SIG-M5 treated with dmso at 0.1 percent for 504 hours (cell line): ENCODE measurements around the gene MAP1LC3B2.

Experiments used
- DNase-seq: peaks from one replicate; lab custom pipeline; 2025; ENCODE audit not compliant: unreplicated experiment; lab: John Stamatoyannopoulos, UW

The MAP1LC3B2 gene

DNA sequence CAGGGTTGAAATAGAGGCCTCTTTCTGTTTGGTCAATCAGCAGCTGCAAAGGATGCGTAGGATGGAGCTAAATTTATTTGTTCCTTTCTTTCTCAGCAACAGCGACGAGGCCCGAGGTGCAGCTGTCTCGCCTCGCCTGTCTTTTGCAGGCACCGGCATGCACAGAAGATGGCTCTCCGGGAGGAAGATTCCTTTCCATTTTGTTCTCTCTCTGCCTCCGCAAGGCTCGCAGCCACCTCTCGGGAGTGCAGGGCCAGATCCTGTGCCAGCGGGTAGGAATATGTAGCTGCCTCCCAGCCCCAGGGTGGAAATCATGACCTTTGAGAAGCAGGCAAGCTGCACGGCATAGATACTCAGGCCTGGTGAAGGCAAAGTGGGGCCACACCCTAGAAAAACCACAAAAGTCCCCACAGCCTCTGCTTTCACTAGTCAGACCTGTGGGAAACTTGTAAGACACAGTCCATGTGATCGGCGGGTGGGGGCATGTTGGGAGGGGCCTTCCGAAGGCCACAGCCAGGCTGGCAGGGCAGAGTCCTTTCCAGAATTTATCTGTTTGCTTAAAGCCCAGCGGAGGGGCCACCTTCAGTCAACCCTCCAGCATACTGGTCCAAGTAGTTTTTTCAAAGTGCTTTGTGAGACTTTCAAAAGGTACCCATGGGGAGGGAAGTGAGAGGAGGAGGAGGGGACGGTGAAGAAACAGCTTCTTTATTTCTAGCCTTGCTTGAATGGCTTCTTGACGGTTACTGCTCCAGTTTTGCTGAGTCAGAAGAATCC is at the start of gene MAP1LC3B2:
TSS of gene MAP1LC3B2 (plus strand) at position 220 of the 774 bp plus-strand sequence. CDS start 16,562 bp downstream, outside the sequence.
- peak; percentile 99 for DNase-seq

DNA sequence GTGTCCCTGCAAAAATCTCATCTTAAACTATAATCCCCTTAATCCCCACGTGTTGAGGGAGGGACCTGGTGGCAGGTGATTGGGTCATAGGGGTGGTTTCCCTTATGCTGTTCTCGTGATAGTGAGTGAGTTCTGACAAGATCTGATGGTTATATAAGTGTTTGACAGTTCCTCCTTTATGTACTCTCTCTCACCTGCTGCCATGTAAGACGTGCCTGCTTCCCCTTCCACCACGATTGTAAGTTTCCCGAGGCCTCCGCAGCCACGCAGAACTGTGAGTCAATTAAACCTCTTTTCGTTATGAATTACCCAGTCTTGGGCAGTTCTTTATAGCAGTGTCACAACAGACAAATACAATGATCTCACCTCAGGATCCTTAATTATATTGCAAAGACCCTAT is 45.2 kb upstream of the MAP1LC3B2 start:
- DNase-seq: no peak

DNA sequence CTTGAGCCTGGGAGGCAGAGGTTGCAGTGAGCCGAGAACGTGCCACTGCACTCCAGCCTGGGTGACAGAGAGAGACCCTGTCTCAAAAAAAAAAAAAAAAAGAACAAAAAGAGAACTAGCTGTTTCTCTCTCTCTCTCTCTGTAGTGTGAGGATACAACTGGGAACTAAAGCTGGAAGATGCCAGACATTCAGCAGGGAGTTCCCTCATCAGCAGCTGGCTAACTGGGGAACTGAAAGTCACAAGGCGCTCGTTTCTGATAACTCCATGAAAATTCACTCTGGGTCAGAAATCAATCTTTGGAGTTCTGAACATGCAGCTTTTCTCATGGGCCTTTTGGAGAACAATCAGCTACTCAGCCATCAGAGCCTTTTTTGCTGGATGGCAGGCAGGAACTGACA is 43.5 kb upstream of the MAP1LC3B2 start:
- DNase-seq: peak; percentile 19

DNA sequence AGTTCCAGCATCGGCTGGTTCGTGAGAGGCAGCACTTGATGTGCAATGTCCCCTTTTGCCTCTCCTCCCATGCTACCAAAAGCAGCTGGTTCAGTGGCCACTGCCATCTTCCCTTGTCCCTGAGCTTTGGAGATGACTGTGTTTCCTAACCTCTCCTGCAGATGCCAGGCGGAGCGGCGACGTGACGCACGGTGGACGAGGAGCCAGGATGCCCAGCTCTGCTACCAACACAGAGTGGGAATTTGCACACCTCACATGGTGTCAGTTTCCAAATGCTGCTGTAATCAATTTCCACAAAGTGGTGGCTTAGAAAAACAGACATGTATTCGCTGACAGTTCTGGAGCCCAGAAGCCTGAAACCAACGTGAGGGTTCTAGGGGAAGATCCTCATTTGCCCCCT is 42.5 kb upstream of the MAP1LC3B2 start:
- DNase-seq: no peak

DNA sequence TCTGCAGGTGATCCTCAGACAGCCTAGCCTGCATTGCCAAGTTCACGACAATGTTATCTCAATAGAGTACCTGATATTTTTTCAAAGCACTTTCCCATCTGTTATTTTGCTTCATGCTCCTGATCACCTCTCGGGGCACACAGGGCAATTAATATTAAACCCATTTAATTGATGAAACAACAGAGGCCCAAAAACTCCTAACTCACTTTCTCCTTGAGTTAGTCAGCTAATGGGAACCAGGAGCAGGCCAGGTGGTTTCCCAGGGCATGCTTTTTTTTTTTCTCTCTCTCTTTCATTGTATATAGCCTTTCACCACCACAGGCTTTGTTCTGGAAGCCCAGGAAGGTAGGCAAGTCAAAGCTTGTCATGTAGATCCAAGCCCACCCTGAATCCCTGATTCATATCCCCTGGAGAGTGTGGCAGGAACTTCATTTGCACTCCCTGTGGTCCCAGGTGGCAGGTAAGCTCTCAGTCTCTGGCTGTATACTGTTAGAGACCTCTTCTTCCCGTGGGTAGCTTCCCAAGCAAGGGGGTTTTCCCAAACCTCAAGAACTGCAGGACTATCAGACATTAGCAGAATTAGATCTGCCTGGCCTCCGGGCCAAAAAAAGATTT is 41.6 kb upstream of the MAP1LC3B2 start:
- DNase-seq: no peak

DNA sequence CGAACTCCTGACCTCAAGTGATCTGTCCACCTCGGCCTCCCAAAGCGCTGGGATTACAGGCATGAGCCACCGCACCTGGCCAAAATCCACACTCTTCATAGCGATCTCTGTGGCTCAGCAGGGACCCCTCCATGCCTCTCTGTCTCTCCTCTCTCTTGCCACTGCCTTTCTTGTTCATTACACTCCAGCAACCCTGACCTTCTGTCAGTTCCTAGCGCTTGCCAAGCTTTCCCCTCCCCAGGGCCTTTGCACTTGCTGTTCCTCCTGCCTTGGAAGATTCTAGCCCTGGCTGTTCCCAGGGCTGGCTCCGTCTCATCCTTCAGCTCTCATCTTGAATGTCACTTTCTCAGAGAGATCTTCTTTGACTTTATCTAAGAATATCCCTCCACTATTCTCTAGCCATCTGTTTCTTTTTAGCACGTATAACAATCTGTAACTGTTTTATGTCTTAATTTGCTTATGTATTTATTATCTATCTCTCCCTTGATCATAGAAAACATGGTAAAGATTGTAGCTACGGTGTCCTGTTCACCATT is 38.9 kb upstream of the MAP1LC3B2 start:
- no peak for DNase-seq

DNA sequence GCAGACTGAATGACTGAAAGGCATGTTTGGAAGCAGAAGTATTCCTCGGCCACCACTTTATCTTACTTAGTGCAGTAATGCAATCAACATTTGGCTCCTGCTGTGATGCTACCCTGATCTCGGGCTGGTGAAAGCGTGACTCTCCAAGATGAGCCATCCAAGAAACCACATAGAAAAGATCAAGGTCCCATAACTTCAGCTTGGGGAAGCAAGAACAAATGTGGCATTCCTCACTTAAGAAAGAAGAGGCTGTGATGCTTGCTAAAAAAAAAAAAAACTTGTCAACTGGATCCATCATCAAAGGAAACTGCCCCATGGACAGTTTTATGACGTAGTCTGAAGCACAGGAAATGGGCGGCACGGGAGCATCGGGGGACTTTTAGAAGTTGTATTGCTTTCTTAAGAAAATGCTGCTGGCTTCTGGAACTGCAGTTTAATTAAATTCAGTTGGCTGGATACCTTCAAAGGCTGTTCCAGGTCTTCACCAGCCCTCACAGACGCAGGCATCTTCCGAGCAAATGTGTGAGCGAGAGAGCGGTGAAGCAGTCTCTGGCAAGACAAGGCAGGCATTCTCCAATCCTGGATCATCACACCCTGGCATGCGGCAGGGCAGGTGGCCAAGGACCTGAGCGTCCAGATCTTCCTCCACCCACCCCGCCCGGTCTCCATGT is 38.2 kb upstream of the MAP1LC3B2 start:
- DNase-seq: no peak

DNA sequence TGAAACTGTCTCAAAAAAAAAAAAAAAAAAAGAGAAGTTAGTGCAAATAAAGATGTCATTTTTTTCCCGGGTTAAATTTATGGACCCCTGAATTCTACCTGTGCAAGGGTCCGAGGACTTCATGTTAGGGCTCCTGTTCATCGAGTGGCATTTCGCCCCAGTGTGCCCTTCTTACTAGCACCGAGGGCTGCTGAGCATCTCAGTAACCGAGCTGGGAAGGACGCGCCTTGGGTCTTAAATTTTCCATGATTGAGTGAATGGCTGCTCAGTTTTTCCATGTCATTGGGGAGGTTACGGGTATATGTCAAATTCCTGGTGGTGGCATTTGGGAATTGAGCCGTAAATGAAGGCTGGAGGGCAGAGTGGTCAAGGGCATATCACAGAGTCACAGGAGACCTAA is 34.9 kb upstream of the MAP1LC3B2 start:
- no peak for DNase-seq

DNA sequence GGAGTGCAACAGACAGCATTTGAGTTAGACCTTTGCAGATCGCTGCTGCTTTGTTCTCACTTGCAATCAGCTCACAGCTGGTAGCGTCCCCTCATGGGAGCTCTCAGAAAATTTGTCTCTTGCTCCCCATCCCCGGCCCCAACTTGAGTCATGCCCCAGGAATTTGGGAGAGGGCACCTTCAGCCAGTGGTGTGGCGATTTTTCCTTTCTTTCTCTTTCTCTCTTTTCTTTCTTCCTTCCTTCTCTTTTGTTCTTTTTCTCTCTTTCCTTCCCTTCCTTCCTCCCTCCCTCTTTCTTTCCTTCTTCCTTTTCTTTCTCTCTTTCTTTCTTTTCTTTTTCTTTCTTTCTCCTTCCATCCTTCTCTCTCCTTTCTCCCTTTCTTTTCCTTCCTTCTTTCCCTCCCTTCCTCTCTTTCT is 34.2 kb upstream of the MAP1LC3B2 start:
- DNase-seq: no peak

DNA sequence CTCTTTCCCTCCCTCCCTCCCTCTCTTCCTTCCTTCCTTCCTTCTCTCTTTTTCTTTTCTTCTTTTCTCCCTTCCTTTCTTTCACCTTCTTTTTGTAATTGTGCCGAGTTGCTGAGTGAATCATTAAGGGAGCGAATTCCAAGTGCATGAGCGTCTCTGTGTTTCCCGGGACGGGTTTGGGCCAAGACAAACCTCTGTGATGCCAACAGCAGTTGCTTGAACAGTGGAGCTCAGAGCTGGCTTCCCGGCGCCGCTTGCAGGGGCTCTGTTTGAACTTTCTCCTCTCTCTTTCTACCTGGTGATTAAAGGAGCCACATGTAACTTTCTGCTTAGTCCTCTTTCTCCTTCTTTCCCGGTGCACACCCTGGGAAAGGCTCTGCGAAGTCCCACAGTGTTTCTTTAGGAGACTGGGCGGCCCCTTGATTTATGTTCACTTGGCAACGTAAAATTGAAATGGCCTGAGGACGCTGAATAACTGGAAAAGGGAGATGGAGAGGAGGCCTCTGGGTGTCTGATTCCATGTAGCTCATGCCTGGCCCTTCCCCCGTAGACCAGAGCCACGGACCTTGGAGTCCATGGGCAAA is 33.7 kb upstream of the MAP1LC3B2 start:
- DNase-seq: no peak

DNA sequence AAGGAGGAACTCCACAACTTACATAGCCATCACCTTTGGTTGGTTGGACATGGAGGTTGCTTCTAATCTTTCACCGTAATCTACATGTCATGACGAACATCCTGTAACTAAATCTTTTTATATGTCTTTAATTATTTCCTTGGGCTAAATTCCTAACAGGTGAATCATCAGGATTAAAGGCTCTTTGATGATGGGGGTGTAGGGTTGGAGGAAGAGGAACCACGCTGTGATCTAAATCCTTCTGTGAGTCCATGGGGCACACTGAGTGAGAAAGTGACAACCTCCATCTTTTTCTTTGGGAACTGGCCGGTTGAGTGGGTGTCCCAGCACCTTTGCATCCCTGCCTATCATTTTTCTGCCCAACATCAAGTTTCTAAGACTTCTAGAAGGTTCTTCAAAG is 31.1 kb upstream of the MAP1LC3B2 start:
- DNase-seq: no peak

DNA sequence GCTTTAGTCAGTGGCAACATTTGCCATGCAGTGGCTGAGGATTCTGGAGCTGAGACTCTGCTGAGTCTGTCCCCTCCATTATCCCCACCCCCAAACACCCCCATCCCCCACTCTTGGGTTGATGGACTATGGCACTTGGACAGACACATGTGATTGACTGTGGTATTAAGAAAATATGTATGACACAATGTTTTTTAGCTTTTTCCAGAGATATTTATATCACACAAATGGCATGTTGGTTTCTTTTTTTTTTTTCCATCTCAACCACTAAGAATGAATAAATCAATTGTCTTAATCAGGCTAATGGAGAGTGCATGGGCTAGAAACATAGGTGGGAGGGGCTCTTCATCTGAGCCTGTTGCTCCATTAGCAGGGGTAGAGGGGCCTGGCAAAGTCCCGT is 30.7 kb upstream of the MAP1LC3B2 start:
- no peak for DNase-seq

DNA sequence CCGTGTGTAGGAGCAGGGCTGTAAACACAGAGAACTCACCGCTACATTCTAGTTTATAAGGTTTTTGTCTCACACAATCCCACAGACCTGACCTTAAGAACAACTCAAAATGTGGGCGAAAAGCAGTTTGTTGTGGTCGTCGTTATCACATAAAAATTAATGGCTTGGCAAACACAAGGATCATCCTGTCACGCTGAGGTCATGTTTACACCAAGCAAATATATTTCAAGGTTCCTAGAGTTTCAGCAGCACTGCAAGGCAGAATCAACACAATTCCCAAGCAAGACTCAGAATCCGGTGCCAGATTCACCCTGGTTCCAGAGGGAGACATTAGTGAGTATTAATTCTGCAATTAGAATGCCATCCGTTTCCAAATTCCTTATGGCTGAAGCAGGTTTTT is 30.1 kb upstream of the MAP1LC3B2 start:
- DNase-seq: no peak

DNA sequence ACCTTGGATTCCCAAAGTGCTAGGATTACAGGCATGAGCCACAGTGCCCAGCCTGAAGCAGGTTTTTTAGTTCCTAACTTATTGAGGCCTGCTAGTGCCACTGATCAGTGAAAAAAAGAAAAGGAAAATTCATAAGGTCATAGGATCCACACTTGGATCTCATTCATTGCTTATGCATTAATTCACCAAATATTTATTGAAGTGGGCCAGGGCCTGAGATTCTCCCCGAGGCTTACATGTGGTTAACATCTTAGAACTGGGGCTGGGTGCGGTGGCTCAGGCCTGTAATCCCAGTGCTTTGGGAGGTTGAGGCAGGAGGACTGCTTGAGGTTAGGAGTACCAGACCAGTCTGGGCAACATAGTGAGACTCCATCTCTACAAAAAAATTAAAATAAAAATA is 29.5 kb upstream of the MAP1LC3B2 start:
- DNase-seq: no peak

DNA sequence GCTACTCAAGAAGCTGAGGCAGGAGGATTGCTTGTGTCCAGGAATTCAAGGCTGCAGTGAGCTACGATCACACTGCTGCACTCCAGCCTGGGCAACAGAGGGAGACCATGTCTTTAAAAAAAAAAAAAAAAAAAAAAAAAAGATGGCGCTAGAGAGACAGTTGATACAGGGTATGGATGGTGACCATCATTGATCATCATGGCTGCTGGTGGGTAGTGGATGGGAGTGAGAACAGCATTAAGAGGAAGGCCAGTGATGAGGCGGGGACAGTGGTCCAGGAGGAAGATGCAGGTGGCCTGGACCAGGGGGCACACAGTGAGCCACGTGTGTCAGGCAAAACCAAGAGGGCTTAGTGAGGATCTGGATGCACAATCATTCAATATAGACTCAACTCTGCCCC is 26.8 kb upstream of the MAP1LC3B2 start:
- no peak for DNase-seq

DNA sequence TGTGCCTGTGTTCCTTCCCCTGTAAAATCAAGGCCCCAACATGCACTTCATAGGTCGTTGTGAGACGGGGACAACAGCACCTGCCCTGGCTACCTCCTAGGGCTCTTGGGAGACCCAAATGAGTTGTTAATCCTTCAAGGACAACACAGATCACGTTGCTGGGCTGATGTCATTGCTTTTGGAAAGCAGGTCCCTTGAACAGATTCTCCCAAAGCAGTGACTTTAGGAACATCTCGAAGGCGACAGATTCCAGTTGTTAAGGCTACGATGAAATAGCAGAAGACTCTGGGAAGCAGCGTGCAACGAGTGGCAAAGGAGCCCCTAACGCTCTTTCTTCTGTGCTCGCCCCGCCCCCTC is 26.2 kb upstream of the MAP1LC3B2 start:
- no peak for DNase-seq

DNA sequence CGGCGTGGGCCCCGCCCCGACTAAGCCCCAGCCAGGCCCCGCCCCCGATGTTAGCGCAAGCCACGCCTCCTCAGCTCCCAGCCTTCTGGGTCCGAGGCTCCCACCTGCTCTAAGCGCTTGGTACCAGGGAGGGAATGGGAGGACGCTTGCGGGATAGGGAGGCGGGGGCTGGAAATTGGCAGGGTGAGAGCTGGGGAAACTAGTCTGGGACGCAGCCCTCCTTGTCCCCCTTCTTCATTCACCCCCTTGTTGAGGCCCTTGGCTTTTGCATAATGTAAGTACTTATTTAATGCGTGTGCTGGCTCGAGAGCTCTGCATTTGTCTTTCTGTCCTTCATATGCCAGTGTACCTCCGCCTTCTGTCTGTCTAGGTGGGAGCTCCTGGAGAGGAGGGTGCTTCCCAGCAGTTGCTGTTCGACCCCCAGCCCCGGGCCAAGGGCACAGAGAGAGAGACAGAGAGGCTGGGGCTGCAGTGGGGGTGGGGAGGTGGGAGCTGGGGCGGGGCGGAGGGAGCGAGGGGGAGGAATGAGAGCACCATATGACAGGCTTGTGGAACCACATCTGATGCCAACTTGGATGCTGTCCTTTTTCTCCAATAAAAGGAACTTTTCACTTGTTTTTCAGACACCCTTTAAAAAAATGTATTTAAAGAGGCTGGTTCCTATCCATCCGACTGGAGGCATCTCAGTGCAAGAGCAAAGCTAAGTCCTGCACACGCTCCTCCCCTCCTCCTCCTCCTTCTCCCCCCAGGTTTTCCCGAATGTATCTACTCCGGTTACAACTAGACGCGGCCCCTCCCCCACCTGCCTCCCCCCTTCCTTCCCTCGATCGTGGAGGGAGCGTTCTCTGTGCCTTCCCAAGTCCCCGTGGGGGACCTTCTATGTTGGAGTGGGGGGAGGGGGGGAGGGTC is 25.6 kb upstream of the MAP1LC3B2 start:
- peak; percentile 62 for DNase-seq

DNA sequence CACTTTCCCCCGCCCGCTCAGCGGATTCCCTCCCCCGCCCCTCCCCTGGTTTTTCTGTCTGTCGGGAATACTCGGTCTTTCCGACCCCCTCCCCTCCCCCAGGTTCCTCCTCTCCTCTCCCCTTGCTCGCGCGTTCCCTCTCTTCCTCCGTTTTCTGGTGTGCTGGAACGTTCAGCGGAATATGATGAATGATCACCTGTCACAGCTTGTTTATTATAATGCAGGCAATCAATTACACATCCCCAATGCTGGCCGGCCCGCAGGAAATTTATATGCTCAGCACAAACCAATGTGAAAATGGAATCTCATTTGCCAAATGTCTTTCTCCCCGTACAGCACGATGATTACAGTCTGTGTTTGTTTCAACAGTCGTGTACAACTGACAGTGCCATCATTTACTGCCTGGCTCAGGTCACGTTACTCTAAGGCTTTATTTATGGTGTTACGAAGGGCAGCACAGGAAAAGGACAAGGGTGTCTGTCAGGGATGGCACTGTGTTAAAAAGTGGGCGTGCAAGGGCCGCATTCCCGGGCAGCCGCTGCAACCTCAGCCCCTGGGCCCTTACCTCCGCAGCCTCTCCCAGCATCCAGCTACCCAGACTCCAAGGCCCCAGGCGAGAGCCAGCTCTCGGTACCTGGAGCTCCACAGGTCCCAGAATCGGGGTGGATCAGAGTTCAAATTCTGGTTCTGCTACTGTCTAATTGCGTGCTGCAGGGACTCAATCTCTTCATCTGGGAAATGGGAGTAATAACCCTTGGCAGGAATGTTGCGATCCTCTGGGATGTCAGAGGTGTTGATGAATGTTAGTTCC is 24.7 kb upstream of the MAP1LC3B2 start:
- DNase-seq: no peak

DNA sequence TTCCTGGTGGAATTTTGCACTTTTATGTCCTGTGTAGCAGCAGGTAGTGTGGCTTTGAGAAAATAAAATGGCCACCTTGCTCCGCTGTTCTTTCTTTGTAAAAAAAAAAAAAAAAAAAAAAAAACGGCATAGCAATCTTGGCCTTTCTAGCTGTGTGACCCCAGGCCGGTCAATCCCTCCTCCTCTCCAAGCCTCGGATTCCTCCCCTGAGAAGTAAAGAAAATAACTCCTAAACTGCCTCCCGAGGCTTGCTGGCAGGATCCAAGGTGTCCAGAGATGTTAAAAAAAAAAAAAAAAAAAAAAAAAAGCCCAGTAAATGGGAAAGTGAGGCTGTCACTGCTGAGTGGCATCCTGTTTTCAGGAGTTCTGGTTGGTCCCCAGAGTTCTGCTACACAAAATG is 23.9 kb upstream of the MAP1LC3B2 start:
- no peak for DNase-seq
